ENCODE measurements around the gene STK17B. TPM values are rescaled to one million over a fixed set of nuclear protein-coding genes. Genes with fewer than 3 reads are reported as not detected.

Gene STK17B
- total RNA-seq, 1 donor: 688 TPM

DNA sequence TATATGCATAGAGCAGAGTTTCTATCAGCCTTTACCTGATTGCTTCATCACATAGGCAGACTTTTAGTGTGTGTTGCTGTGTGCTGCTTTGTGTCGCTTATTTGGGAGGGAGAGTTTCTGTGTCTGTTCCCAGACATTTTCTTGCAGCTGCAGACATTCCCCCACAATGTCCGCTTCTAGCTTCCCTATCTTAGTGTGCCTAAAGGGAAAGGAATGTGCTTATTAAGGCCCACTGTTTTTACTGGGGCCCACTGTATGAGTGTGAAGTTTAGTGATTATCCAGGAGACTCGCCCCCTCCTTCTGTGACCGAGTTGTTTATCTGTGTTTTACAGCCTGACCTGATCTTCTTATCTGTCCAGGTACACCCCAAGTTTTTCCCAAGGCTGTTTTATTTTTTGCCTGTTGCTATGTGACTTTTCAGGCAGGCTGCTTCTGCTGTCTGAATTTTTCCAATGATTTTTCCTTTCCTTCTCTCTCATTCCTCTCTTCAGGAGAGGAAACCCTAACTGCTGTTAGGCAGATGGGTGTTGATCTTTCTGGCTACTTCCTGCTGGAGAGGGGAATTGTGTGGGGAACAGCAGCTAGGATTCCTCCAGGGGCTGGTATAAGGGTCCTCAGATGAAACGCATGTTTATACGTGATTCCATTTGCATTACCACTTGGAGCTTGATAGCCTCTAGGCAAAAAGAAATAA lies 47.6 kb downstream of the STK17B start:
- H3K4me1 ChIP-seq (ENCODE audit: insufficient read depth, low read length): no peaks in the 10 kb centered on the region
- H3K9me3 ChIP-seq (ENCODE audit: low read depth, low read length): peaks cover 14% of the 10 kb centered on the region
- H3K4me3 ChIP-seq (ENCODE audit: low read length): no peak overlapping the region
- H3K27me3 ChIP-seq (ENCODE audit: insufficient read depth, low read length): no peaks in the 10 kb centered on the region

- H3K9me3 ChIP-seq (ENCODE audit: low read depth, low read length): no peaks in the 10 kb centered on the region
- H3K27me3 ChIP-seq (ENCODE audit: insufficient read depth, low read length): no peaks in the 10 kb centered on the region
- no peaks in the 10 kb centered on the region for H3K4me1 ChIP-seq (ENCODE audit: insufficient read depth, low read length)
- H3K4me3 ChIP-seq (ENCODE audit: low read length): no peak overlapping the region
Measured at GRCh38 chr2:196119926-196120325, 51.5 kb downstream of the STK17B start.

DNA sequence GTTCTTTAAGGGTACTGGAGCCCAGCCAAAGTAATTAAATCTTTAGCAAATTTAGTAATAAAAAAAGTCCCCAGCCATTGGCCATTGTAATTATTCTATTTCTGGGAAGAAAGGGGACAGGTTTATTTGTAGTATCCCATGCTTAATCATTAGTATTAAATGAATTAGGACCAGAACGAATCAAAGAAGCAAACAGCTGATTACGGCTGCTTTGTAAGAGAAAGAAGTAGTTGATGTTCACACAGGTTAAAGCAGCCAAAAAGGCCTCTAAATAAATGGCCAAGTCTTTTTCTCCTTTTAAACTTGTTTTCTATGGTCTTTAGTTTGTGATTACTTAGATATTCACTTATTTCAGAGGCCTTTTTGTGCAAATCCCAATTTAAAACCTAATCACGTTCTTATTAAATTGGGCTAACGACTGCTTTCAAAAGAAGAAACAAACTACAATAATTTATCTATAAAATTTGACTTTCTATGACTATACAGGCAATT lies 54.1 kb downstream of the STK17B start:
- no peaks in the 10 kb centered on the region for H3K9me3 ChIP-seq (ENCODE audit: low read depth, low read length)
- no peaks in the 10 kb centered on the region for H3K4me1 ChIP-seq (ENCODE audit: insufficient read depth, low read length)
- no peaks in the 10 kb centered on the region for H3K27me3 ChIP-seq (ENCODE audit: insufficient read depth, low read length)
- no peak overlapping the region for H3K4me3 ChIP-seq (ENCODE audit: low read length)

DNA sequence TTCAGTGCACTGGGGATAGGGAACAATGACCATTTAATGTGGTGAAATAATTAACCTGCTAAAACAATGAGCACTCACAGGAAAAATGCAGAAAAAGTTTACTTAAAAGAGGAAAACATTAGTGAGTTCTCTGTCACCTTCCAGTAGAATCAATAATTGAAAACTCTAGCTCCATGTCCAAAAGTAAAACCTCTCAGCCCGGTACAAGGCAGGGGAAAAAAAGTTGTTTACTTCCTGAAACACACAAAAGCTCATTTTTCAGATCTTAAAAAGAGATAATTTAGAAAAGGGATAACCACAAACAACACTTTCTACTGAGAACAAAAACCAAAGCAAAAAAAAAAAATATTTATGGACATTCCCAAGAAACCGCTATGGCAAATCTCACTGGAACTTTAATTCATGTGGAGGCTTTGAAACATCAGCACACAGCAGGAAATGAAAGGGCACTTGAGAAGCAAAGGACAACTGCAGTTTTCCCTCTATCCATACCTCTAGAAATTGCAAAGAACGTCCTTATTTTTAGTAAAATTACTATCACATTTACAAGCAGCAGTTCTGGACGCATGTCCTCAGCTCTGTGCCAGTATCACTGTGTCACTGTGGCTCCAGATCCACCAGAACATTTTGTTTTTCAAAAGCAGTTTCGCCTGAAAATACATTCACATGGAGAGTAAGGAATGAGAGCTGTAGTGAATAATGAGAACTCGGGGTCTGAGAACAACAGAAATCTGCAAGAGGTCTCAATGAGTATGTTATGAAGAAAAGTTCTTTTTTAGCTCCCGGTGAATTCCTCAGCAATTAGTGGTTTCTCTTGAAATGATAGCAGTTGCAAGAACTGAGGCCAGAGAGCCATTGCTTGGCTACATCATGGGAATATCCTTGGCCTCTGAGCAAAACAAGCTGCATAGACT lies 58.1 kb downstream of the STK17B start:
- no peak overlapping the region for H3K4me3 ChIP-seq (ENCODE audit: low read length)
- no peaks in the 10 kb centered on the region for H3K27me3 ChIP-seq (ENCODE audit: insufficient read depth, low read length)
- no peaks in the 10 kb centered on the region for H3K4me1 ChIP-seq (ENCODE audit: insufficient read depth, low read length)
- no peaks in the 10 kb centered on the region for H3K9me3 ChIP-seq (ENCODE audit: low read depth, low read length)

GRCh38 chr2:196112418-196113034 lies 58.9 kb downstream of the STK17B start:
- H3K9me3 ChIP-seq (ENCODE audit: low read depth, low read length): no peaks in the 10 kb centered on the region
- H3K27me3 ChIP-seq (ENCODE audit: insufficient read depth, low read length): no peaks in the 10 kb centered on the region
- H3K4me1 ChIP-seq (ENCODE audit: insufficient read depth, low read length): no peaks in the 10 kb centered on the region
- H3K4me3 ChIP-seq (ENCODE audit: low read length): no peak overlapping the region

- no peak overlapping the region for H3K4me3 ChIP-seq (ENCODE audit: low read length)
- no peaks in the 10 kb centered on the region for H3K27me3 ChIP-seq (ENCODE audit: insufficient read depth, low read length)
- no peaks in the 10 kb centered on the region for H3K9me3 ChIP-seq (ENCODE audit: low read depth, low read length)
- no peaks in the 10 kb centered on the region for H3K4me1 ChIP-seq (ENCODE audit: insufficient read depth, low read length)
Measured at GRCh38 chr2:196108604-196109003, 62.8 kb downstream of the STK17B start.

DNA sequence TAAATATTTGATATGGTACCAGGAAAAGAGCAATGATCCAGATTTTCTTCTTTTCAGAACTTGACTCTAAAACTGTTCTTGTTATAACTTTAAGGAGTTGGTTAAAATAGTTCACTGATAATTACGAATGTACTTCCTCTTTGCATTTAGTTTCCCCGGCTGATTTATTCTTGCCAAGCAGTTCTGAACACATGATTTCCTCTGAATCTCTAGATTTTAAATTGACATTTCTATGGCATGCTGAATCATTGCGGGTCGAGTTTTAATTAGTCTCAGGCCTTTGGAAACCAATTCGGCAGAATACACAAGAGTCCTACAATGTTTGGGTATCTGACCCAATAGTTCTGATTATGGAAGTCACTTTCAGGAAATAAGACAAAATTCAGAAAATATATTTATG lies 65.4 kb downstream of the STK17B start:
- Histone ChIP-seq H3K9me3 (ENCODE audit: low read depth, low read length) (no peaks in the 10 kb centered on the region), H3K4me1 (ENCODE audit: insufficient read depth, low read length) (peaks cover 9% of the 10 kb centered on the region), H3K4me3 (ENCODE audit: low read length) (no peak overlapping the region), H3K27me3 (ENCODE audit: insufficient read depth, low read length) (no peaks in the 10 kb centered on the region)

DNA sequence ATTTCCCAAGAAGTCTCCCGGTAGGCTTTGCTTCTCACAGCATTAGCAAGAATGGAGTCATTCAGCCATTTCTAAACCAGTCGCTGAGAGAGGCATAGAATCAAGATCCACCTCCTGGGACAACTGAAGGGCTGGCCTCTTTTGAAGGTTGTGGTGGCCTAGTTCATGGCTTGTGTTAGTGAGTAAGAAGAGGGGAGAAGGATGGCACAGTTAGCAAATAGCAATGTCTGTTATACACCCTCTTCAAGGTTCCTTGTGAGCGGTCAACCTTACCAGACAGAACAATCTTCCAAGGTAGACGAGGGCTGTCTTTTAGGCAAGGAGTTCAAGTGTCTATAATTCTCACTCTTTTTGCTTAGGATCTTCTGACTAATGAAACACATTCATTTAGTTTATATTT lies 67.3 kb downstream of the STK17B start:
- Histone ChIP-seq H3K27me3 (ENCODE audit: insufficient read depth, low read length) (no peaks in the 10 kb centered on the region), H3K4me1 (ENCODE audit: insufficient read depth, low read length) (peaks cover 17% of the 10 kb centered on the region), H3K9me3 (ENCODE audit: low read depth, low read length) (no peaks in the 10 kb centered on the region), H3K4me3 (ENCODE audit: low read length) (no peak overlapping the region)

- Histone ChIP-seq H3K9me3 (ENCODE audit: low read depth, low read length) (no peaks in the 10 kb centered on the region), H3K4me3 (ENCODE audit: low read length) (no peak overlapping the region), H3K27me3 (ENCODE audit: insufficient read depth, low read length) (no peaks in the 10 kb centered on the region), H3K4me1 (ENCODE audit: insufficient read depth, low read length) (peaks cover 17% of the 10 kb centered on the region)
Measured at GRCh38 chr2:196103626-196104025, 67.8 kb downstream of the STK17B start.

GRCh38 chr2:196101325-196101991 lies 69.9 kb downstream of the STK17B start:
- Histone ChIP-seq H3K9me3 (ENCODE audit: low read depth, low read length) (no peaks in the 10 kb centered on the region), H3K27me3 (ENCODE audit: insufficient read depth, low read length) (no peaks in the 10 kb centered on the region), H3K4me1 (ENCODE audit: insufficient read depth, low read length) (peaks cover 17% of the 10 kb centered on the region), H3K4me3 (ENCODE audit: low read length) (no peak overlapping the region)

DNA sequence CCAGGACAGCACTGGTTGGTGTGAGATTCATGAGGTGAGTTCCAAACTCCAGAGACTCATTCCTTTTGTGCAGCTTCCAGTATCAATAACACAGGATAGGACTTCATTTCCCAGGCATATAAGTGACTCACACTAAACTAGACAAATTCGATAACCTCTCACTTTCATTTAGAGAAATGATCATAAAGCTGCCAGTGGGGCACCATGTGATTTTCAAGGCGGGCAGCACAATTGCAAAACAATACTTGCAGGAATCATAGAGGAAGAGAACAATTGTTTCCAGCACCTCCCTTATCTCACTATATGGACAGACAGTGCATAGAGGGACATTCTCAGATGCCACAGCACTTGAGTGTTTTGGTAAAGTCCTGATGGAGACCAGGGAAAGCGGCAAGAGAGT lies 71.5 kb downstream of the STK17B start:
- Histone ChIP-seq H3K4me1 (ENCODE audit: insufficient read depth, low read length) (peaks cover 17% of the 10 kb centered on the region), H3K9me3 (ENCODE audit: low read depth, low read length) (no peaks in the 10 kb centered on the region), H3K27me3 (ENCODE audit: insufficient read depth, low read length) (no peaks in the 10 kb centered on the region)

GRCh38 chr2:196097864-196098660 lies 73.3 kb downstream of the STK17B start:
- Histone ChIP-seq H3K9me3 (ENCODE audit: low read depth, low read length) (no peaks in the 10 kb centered on the region), H3K4me1 (ENCODE audit: insufficient read depth, low read length) (peaks cover 17% of the 10 kb centered on the region), H3K27me3 (ENCODE audit: insufficient read depth, low read length) (no peaks in the 10 kb centered on the region)

More for the DNA sequence above, 71.5 kb downstream of the STK17B start:
- H3K4me3 ChIP-seq (ENCODE audit: low read length): no peak overlapping the region

GRCh38 chr2:196096982-196097745 lies 74.2 kb downstream of the STK17B start:
- Histone ChIP-seq H3K4me3 (ENCODE audit: low read length) (no peak overlapping the region), H3K4me1 (ENCODE audit: insufficient read depth, low read length) (peaks cover 17% of the 10 kb centered on the region), H3K9me3 (ENCODE audit: low read depth, low read length) (no peaks in the 10 kb centered on the region), H3K27me3 (ENCODE audit: insufficient read depth, low read length) (no peaks in the 10 kb centered on the region)

More at GRCh38 chr2:196097864-196098660, 73.3 kb downstream of the STK17B start:
- no peak overlapping the region for H3K4me3 ChIP-seq (ENCODE audit: low read length)

Measured in mononuclear cell (primary cell).